Activated CD8-positive, alpha-beta memory T cell treated with anti-CD3 and anti-CD28 coated beads, Interleukin-2, amount 50 U/mL, for 48 hours (primary cell): ENCODE data around the gene CCR8.

Experiments used
- DNase-seq: peaks from one replicate; pipeline ENCODE4 v3.0.0-alpha.2; 2020

CCR8 gene

GRCh38 chr3:39329493-39329892 is at the start of gene CCR8:
CCR8 (plus strand) TSS chr3:39329709; CDS start chr3:39332332, 2,623 bp downstream.
- DNase-seq, result no peak

- DNase-seq, result no peak
Observed at GRCh38 chr3:39279745-39280517, 49.6 kb upstream of the CCR8 start, which contains the start of gene CX3CR1. CX3CR1 (minus strand) TSS chr3:39280036; CDS start chr3:39266509, 13,527 bp downstream.

GRCh38 chr3:39280571-39280970 is 48.9 kb upstream of the CCR8 start:
- DNase-seq, result no peak

GRCh38 chr3:39281533-39281932 is 48.0 kb upstream of the CCR8 start:
- DNase-seq, result no peak

- no peak for DNase-seq
Observed at GRCh38 chr3:39282057-39282456, 47.5 kb upstream of the CCR8 start.

GRCh38 chr3:39284457-39284881 is 45.0 kb upstream of the CCR8 start:
- no peak for DNase-seq

GRCh38 chr3:39285332-39285731 is 44.2 kb upstream of the CCR8 start:
- DNase-seq, result no peak

GRCh38 chr3:39286771-39287170 is 42.7 kb upstream of the CCR8 start:
- DNase-seq, result no peak

- DNase-seq, result no peak
Observed at GRCh38 chr3:39287216-39288164, 42.0 kb upstream of the CCR8 start.

- DNase-seq, result peak; percentile 86
Observed at GRCh38 chr3:39288300-39288808, 41.2 kb upstream of the CCR8 start.

GRCh38 chr3:39289107-39289506 is 40.4 kb upstream of the CCR8 start:
- no peak for DNase-seq

GRCh38 chr3:39290255-39290654 is 39.3 kb upstream of the CCR8 start:
- DNase-seq, result no peak

GRCh38 chr3:39291903-39292329 is 37.6 kb upstream of the CCR8 start:
- DNase-seq, result peak; percentile 92

- no peak for DNase-seq
Observed at GRCh38 chr3:39292961-39293360, 36.5 kb upstream of the CCR8 start.

- DNase-seq, result no peak
Observed at GRCh38 chr3:39294446-39295183, 34.9 kb upstream of the CCR8 start.

GRCh38 chr3:39295184-39295775 is 34.2 kb upstream of the CCR8 start:
- DNase-seq, result no peak

- no peak for DNase-seq
Observed at GRCh38 chr3:39296197-39297077, 33.1 kb upstream of the CCR8 start.

- DNase-seq, result no peak
Observed at GRCh38 chr3:39299279-39299678, 30.2 kb upstream of the CCR8 start.

GRCh38 chr3:39302178-39302577 is 27.3 kb upstream of the CCR8 start:
- no peak for DNase-seq

- no peak for DNase-seq
Observed at GRCh38 chr3:39313289-39313688, 16.2 kb upstream of the CCR8 start.

- no peak for DNase-seq
Observed at GRCh38 chr3:39315420-39315819, 14.1 kb upstream of the CCR8 start.
